ENCODE data around the gene SH3GL1.
A peak's percentile ranks its signal among the peaks of the same experiment; 100 is the strongest.
"Not testable (repeated sequence)": the region's sequence is repeated elsewhere in the genome, so short reads cannot be mapped to it uniquely, and the experiment has no call there.

SH3GL1 gene

DNA sequence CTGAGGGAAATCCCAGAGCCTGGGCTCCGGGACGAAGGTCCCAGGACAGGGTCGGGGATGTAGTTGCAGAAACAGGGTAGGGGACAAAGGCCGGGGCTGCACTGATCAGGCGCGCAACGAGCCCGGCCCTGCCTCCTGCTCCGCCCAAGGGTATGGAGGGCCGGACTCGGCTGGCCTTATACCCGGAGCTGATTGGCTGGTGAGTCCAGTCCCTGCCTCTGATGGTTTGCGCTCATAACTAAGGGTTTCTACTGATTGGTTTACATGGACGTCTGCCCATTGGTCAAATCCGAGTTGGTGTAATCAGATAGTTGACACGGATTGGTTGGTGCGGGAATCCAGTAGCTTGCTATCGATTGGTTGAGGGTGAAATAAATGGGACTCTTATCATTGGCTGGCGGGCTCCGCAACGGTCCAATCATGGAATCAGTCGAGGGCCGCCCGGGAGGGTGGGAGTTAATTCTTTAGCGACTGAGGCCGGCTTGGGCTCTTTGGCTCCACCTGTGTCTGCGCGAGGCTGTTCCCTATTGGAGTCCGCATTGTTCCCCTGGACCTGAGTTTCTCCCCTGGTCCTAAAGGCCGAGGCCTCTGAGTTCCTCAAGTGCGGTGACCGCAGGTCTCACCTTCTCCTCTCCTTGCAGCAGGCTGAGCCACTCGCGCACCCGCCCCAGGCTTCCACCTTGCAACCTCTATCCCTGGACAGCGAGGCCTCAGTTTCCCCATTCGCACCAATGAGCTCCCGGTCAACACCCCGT lies 57.6 kb downstream of the SH3GL1 start:
- DNase-seq = peak; percentile 90

DNA sequence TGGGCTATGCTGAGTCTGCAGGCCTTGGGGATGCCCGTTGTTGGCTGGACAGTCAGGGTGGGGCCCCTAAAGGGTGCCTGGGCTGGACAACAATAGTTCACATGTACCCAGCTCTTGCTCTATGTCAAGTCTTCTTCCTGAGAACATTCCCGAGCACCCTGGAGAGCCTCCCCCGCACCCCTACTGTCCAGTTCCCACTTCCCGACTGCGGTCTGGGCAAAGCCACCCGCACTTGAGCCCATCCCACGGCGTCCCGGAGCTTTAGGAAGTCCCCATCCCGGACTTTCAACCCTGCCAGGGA lies 58.1 kb downstream of the SH3GL1 start:
- no peak for DNase-seq

DNA sequence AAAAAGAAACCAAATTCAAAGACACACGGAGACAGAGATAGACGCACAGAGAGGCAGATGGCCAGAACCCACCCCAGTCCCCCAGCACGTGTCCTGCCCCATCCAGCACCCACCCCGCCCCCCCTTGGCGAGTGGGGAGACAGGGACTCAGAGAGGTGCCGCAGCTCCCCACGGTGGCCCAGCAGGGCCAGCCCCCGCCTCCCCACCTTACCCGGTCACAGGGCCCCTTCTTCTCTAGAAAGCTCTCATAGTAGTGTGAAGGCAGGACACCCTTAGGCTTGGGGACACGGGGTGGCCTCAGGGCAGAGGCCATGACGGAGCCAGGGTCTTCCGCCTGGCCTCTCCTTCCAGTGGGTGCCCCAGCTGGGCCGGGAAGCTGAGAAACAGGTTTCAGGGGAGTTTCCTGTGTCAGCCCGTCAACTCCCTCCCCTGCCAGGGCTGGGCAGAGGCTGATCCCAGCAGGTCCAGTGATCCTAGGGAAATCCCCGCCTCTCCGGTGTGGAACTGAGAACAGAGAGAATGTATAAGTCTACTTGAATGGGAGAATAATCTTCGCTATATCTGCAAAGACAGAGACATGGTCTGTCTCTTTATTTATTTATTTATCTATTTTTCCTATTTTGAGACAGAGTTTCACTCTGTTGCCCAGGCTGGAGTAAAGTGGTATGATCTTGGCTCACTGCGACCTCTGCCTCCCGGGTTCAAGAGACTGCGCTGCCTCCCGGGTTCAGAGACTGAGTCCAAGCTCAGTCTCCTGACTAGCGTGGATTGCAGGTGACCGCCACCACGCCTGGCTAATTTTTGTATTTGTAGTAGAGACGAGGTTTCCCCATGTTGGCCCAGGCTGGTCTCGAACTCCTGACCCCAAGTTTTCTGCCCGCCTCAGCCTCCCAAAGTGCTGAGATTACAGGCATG lies 61.6 kb downstream of the SH3GL1 start, which contains the start of gene STAP2:
Gene STAP2, minus strand, starts transcription at position 387 of the 915 bp plus-strand sequence. Its CDS starts 74 bp downstream, at position 313.
- DNase-seq = no peak

DNA sequence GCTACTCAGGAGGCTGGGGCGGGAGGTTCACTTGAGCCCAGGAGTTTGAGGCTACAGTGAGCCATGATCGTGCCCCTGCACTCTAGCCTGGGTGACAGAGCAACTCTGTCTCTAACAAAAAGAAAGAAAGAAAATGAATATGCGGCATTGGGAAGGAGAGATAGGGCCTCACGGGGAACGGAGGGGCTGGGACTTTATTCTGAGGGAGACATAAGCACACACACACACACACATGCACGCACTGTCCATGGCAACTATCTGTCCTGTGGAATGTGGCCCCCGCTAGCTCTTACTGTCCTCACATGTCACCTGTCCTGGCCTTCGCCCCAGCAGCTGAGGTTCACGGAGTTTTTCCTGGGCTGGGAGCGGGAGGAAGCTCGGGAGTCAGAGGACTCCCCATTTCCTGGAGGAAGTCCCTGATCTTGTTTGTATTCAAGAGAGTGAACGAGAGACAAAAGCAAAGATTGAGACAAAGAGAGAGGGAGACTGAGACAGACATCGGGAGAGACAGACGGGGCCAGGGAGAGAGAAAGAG lies 62.4 kb downstream of the SH3GL1 start:
- DNase-seq = no peak

- no peak for DNase-seq
Observed at GRCh38 chr19:4334929-4335570, 65.3 kb downstream of the SH3GL1 start.

DNA sequence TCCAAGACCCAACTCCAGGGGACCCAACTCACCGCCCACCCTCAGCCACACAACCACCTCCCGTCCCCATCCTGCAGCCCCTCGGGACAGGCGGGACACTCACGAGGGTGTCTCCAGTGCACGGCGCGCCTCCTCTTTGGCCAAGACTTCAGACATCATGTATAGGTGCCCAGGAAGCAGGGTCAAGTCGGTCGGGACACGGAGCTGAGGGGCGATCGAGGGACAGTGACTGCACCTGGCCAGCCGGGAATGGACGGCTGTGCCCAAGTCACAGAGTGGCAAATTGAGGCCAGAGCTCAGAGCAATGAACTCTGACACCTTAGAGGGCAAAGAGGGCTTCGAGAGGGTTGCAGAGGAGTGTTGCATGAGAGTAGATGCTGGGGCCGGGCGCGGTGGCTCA lies 70.5 kb downstream of the SH3GL1 start:
- no peak for DNase-seq

GRCh38 chr19:4328991-4329681 lies 71.2 kb downstream of the SH3GL1 start:
- DNase-seq = not testable (repeated sequence)

DNA sequence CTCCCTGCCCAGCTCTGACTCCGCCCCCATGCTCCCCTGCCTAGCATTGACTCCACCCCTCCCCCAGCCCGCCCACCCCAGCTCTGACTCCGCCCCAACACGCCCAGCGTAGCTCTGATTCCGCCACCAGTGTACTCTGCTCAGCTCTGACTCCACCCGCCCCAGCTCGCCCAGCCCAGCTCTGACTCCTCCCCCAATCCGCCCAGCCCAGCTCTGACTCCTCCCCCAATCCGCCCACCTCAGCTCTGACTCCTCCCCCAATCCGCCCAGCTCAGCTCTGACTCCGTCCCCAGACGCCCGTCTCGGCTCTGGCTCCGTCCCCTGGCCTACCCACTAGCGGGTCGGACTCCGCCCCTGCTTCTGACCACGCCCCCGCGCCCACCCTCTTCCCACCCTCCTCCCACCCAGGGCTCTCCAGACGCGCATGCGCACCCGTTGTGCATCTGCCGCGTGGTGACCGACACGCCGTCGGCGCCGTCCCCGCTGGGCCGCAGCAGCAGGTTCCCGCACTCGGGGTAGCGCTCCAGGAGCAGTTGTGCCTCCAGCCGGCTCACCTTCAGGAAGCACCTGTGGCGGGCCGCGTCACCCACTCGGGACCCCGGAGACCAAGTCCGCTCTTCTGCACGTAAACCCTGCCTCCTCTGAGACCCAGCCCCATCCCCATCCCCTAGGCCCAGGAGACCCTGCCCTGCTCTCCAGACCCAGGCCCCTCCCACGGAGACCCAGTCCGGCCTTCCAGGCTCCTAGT lies 71.9 kb downstream of the SH3GL1 start:
- peak; percentile 62 for DNase-seq

DNA sequence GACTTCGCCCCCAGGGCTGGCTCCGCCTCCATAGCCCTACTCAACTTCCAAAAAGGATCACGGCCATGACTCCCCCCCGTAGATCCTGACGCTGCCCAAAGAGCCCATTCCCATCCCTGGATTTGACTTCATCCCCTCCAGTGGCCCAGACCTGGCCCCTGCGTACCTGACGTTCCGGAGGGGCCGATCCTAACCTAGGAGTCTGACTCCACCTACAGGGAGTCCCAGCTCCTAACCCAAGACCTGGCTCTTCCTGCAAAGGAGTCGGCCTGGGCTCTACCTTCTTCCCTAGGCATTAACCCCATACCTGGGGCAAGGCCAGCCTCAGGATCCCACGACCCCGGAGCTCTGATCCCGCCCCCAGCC lies 72.5 kb downstream of the SH3GL1 start:
- DNase-seq = no peak

- DNase-seq = no peak
Observed at GRCh38 chr19:4327252-4327876, 73.0 kb downstream of the SH3GL1 start.

GRCh38 chr19:4326837-4327251 lies 73.5 kb downstream of the SH3GL1 start:
- DNase-seq = no peak

GRCh38 chr19:4326215-4326836 lies 74.0 kb downstream of the SH3GL1 start:
- no peak for DNase-seq

GRCh38 chr19:4324228-4324627 lies 76.1 kb downstream of the SH3GL1 start:
- DNase-seq = no peak

DNA sequence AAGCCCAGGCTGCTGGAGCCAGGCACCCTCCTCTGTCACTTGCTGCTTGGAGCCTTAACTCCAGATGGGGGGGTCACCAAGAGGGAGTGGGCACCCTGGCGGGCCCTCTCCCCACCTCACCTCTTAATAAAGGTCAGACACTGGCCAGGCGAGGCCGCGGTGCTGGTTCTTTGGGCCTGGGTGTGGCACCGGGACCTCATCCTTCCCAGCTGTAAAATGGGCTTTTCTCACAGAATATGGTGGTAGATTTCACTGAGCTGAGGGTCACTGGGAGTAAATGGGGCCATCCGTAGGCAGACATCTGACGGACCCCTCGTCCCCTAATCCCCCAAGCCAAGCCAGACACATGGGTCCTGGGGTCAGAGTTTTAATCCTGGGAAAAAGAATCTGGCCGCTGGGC lies 76.7 kb downstream of the SH3GL1 start:
- DNase-seq = no peak

GRCh38 chr19:4322942-4323665 lies 77.2 kb downstream of the SH3GL1 start:
- DNase-seq = no peak

DNA sequence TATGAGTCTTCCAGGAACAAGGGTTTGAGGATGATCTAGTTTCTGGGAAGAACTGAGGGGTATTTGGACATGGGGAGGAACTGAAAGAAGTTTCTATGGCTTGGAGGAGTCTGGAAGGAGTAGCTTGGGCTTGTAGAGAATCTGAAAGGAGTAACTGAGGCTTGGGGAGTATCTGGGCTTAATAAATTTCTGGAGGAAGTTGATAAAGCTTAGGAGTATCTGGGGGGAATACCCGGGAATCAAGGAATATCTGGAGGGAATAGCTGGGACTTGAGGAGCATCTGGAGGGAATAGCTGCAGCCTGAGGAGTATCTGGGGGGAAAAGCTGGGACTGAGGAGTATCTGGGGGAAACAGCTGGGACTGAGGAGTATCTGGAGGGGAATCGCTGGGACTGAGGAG lies 79.9 kb downstream of the SH3GL1 start:
- DNase-seq = no peak

GRCh38 chr19:4319067-4319718 lies 81.2 kb downstream of the SH3GL1 start:
- no peak for DNase-seq

- no peak for DNase-seq
Observed at GRCh38 chr19:4318460-4318859, 81.9 kb downstream of the SH3GL1 start.

GRCh38 chr19:4316956-4317355 lies 83.4 kb downstream of the SH3GL1 start:
- DNase-seq = no peak

All from GOT3 (cell line).